HG03460 (cell line): ENCODE results near the gene EIF4E2.
A peak's percentile ranks its signal among the peaks of the same experiment; 100 is the strongest.
"Not testable (repeated sequence)": the region's sequence is repeated elsewhere in the genome, so short reads cannot be mapped to it uniquely, and the experiment has no call there.

Experiments
- ATAC-seq: cut with Tn5 transposase; IDR thresholded peaks from one replicate; pipeline ENCODE4 v1.9.1; 2021; ENCODE audit not compliant: unreplicated experiment

EIF4E2 gene

GRCh38 chr2:232562515-232563151, 12.1 kb downstream of the EIF4E2 start:
- no peak for ATAC-seq

GRCh38 chr2:232563580-232563979, 13.1 kb downstream of the EIF4E2 start:
- ATAC-seq = no peak

- ATAC-seq = no peak
These were observed 17.2 kb downstream of the EIF4E2 start for GRCh38 chr2:232567721-232568120.

- no peak for ATAC-seq
These were observed 17.7 kb downstream of the EIF4E2 start for GRCh38 chr2:232568161-232568560.

- ATAC-seq = no peak
These were observed 19.1 kb downstream of the EIF4E2 start for GRCh38 chr2:232569541-232569940.

- ATAC-seq = not testable (repeated sequence)
These were observed 20.0 kb downstream of the EIF4E2 start for GRCh38 chr2:232570481-232570880.

- ATAC-seq = no peak
These were observed 20.6 kb downstream of the EIF4E2 start for GRCh38 chr2:232571026-232571474.

- ATAC-seq = no peak
These were observed 22.6 kb downstream of the EIF4E2 start for GRCh38 chr2:232573042-232573441.

- ATAC-seq = no peak
These were observed 23.4 kb downstream of the EIF4E2 start for GRCh38 chr2:232573771-232574435.

GRCh38 chr2:232574674-232575403, 24.4 kb downstream of the EIF4E2 start:
- no peak for ATAC-seq

- no peak for ATAC-seq
These were observed 24.9 kb downstream of the EIF4E2 start for GRCh38 chr2:232575404-232575746.

- ATAC-seq = no peak
These were observed 26.5 kb downstream of the EIF4E2 start for GRCh38 chr2:232576995-232577394.

- no peak for ATAC-seq
These were observed 27.4 kb downstream of the EIF4E2 start for GRCh38 chr2:232577841-232578240.

- no peak for ATAC-seq
These were observed 28.1 kb downstream of the EIF4E2 start for GRCh38 chr2:232578626-232579025.

GRCh38 chr2:232580648-232580981, 30.1 kb downstream of the EIF4E2 start:
- ATAC-seq = no peak

GRCh38 chr2:232581725-232582124, 31.2 kb downstream of the EIF4E2 start:
- peak; percentile 64 for ATAC-seq

- no peak for ATAC-seq
These were observed 33.7 kb downstream of the EIF4E2 start for GRCh38 chr2:232584238-232584637.

GRCh38 chr2:232586943-232587505, 36.5 kb downstream of the EIF4E2 start:
- ATAC-seq = no peak

- ATAC-seq = no peak
These were observed 37.0 kb downstream of the EIF4E2 start for GRCh38 chr2:232587512-232587911.

GRCh38 chr2:232588031-232588430, 37.5 kb downstream of the EIF4E2 start:
- no peak for ATAC-seq

GRCh38 chr2:232588680-232589585, 38.4 kb downstream of the EIF4E2 start:
- ATAC-seq = no peak
